GM23338 (cell line): ENCODE results near the gene PML. TPM values are rescaled to one million over a fixed set of nuclear protein-coding genes. Genes with fewer than 3 reads are reported as not detected.

Source experiments
- ATAC-seq: fragments of 200-7000 bp; cut with Tn5 transposase; 3 replicates; pipeline ENCODE4 v1.9.1; 2020
- DNase-seq: peaks from one replicate; pipeline ENCODE4 v3.0.0-alpha.2; 2015; ENCODE audit warnings: low spot score
- H2AFZ ChIP-seq: fragments of 200-600 bp; sonication (generic); 2 replicates; pipeline ENCODE4 v1.8.0; 2016; ENCODE audit warnings: antibody characterized with exemption, mild to moderate bottlenecking, moderate library complexity
- H3F3A ChIP-seq: fragments of 200-600 bp; sonication (generic); replicated peaks from 2 replicates; pipeline ENCODE4 v1.8.0; 2017; ENCODE audit warnings: antibody characterized with exemption, mixed run types, low read depth
- H3K27ac ChIP-seq: fragments of 200-600 bp; sonication (generic); 2 replicates; pipeline ENCODE4 v1.6.1; 2016; ENCODE audit warnings: low read depth
- H3K27me3 ChIP-seq: fragments of 200-600 bp; sonication (generic); 2 replicates; pipeline ENCODE4 v1.8.0; 2016; ENCODE audit warnings: mild to moderate bottlenecking, mixed run types, moderate library complexity; ENCODE audit not compliant: insufficient read depth
- H3K36me3 ChIP-seq: fragments of 200-600 bp; sonication (generic); 2 replicates; pipeline ENCODE4 v1.8.0; 2016; ENCODE audit warnings: mild to moderate bottlenecking; ENCODE audit not compliant: insufficient read depth
- H3K4me1 ChIP-seq: fragments of 200-600 bp; sonication (generic); 2 replicates; pipeline ENCODE4 v1.8.0; 2016; ENCODE audit warnings: mild to moderate bottlenecking, moderate library complexity; ENCODE audit not compliant: insufficient read depth
- H3K4me2 ChIP-seq: fragments of 200-600 bp; sonication (generic); 2 replicates; pipeline ENCODE4 v1.7.1; 2017; ENCODE audit warnings: mixed run types
- H3K4me3 ChIP-seq: fragments of 200-600 bp; sonication (generic); 2 replicates; pipeline ENCODE4 v1.6.1; 2016; ENCODE audit warnings: mixed run types
- H3K79me2 ChIP-seq: fragments of 200-600 bp; sonication (generic); replicated peaks from 2 replicates; pipeline ENCODE4 v1.8.0; 2017; ENCODE audit warnings: mild to moderate bottlenecking; ENCODE audit not compliant: insufficient read depth
- H3K9me2 ChIP-seq: fragments of 200-600 bp; sonication (generic); 2 replicates; pipeline ENCODE4 v1.8.0; 2017; ENCODE audit not compliant: insufficient read depth
- H4K20me1 ChIP-seq: fragments of 200-600 bp; sonication (generic); replicated peaks from 2 replicates; pipeline ENCODE4 v1.8.0; 2017; ENCODE audit warnings: mild to moderate bottlenecking; ENCODE audit not compliant: insufficient read depth
- H3K27ac Mint-ChIP-seq: 2 replicates; pipeline ENCODE4 v1.8.0; 2020; ENCODE audit warnings: inconsistent platforms, mild to moderate bottlenecking, moderate library complexity, mixed read lengths
- H3K27me3 Mint-ChIP-seq: 3 replicates; pipeline ENCODE4 v1.8.0; 2022; ENCODE audit warnings: low read depth, mild to moderate bottlenecking, moderate library complexity, mixed read lengths, inconsistent platforms; ENCODE audit not compliant: insufficient read depth, poor library complexity
- H3K36me3 Mint-ChIP-seq: 3 replicates; pipeline ENCODE4 v1.8.0; 2021; ENCODE audit warnings: low read depth, mild to moderate bottlenecking, inconsistent platforms, moderate library complexity, mixed read lengths
- H3K4me1 Mint-ChIP-seq: 3 replicates; pipeline ENCODE4 v1.8.0; 2020; ENCODE audit warnings: mild to moderate bottlenecking, inconsistent platforms, mixed read lengths
- H3K4me3 Mint-ChIP-seq: 3 replicates; pipeline ENCODE4 v1.8.0; 2021; ENCODE audit warnings: moderate library complexity, mild to moderate bottlenecking, inconsistent platforms, mixed read lengths
- H3K9me3 Mint-ChIP-seq: 3 replicates; pipeline ENCODE4 v1.8.0; 2020; ENCODE audit warnings: moderate library complexity, mild to moderate bottlenecking, inconsistent platforms, mixed read lengths
- CREB1 ChIP-seq: fragments of 250-450 bp; sonication (Bioruptor Pico); IDR thresholded peaks from 2 replicates; pipeline ENCODE4 v1.5.0; 2020; ENCODE audit warnings: low read depth, mild to moderate bottlenecking, moderate library complexity
- CTCF ChIP-seq, 2 experiments: fragments of 200-600 bp in 1 of 2; sonication (generic) in 1 of 2; conservative IDR thresholded peaks; 2 replicates each; pipeline versions ENCODE4 v1.5.1 to v1.6.1; 2016 to 2017; ENCODE audit warnings: antibody characterized with exemption in 2 of 2, low read depth in 2 of 2, mild to moderate bottlenecking in 2 of 2, moderate library complexity in 1 of 2
- EZH2 ChIP-seq: fragments of 200-600 bp; sonication (generic); IDR thresholded peaks from one replicate; pipeline ENCODE4 v1.8.0; 2017; ENCODE audit warnings: antibody characterized with exemption, mild to moderate bottlenecking, low read depth; ENCODE audit not compliant: unreplicated experiment
- EZH2phosphoT487 ChIP-seq: fragments of 200-600 bp; sonication (generic); IDR thresholded peaks from one replicate; pipeline ENCODE4 v1.8.1; 2018; ENCODE audit warnings: antibody characterized with exemption; ENCODE audit not compliant: unreplicated experiment
- JUNB ChIP-seq: IDR thresholded peaks from one replicate; pipeline ENCODE4 v1.6.1; 2016; ENCODE audit warnings: antibody characterized with exemption; ENCODE audit not compliant: unreplicated experiment
- NANOG ChIP-seq: IDR thresholded peaks from 2 replicates; pipeline ENCODE4 v1.6.1; 2016; ENCODE audit warnings: antibody characterized with exemption, borderline replicate concordance
- POLR2AphosphoS5 ChIP-seq: IDR thresholded peaks from 2 replicates; pipeline ENCODE4 v1.6.1; 2016; ENCODE audit warnings: antibody characterized with exemption, low read depth
- REST ChIP-seq: IDR thresholded peaks from one replicate; pipeline ENCODE4 v1.6.1; 2018; ENCODE audit warnings: antibody characterized with exemption; ENCODE audit not compliant: unreplicated experiment
- STAT1 ChIP-seq: IDR thresholded peaks from one replicate; pipeline ENCODE4 v1.6.1; 2016; ENCODE audit warnings: antibody characterized with exemption; ENCODE audit not compliant: unreplicated experiment
- ZNF114 ChIP-seq: fragments of 250-450 bp; sonication (Bioruptor Pico); IDR thresholded peaks from 2 replicates; pipeline ENCODE4 v1.5.0; 2020; ENCODE audit warnings: mild to moderate bottlenecking, moderate library complexity
- ZNF331 ChIP-seq: fragments of 250-450 bp; sonication (Bioruptor Pico); IDR thresholded peaks from 2 replicates; pipeline ENCODE4 v1.5.0; 2020; ENCODE audit warnings: low read depth, mild to moderate bottlenecking, moderate library complexity
- ZNF462 ChIP-seq: fragments of 250-450 bp; sonication (Bioruptor Pico); IDR thresholded peaks from 2 replicates; pipeline ENCODE4 v1.5.0; 2020; ENCODE audit warnings: mild to moderate bottlenecking, moderate library complexity
- polyA plus RNA-seq: library from polyadenylated mRNA; unstranded; fragments of >200 nt; fragmentation: Nextera tagmentation; extraction: Ambion mirVana; gene quantifications from 2 replicates; pipeline ENCODE4 v1.2.1, GENCODE V29; 2016
- total RNA-seq: library from RNA; depleted of rRNA; stranded (reverse); fragments of >200 nt; shearing (Covaris generic); gene quantifications from 2 replicates; pipeline ENCODE4 v1.2.3, GENCODE V29; 2014
- TF ChIP-seq, protein P1 (sequence below): IDR thresholded peaks from 2 replicates; pipeline ENCODE4 v1.6.1; 2016; ENCODE audit warnings: antibody characterized with exemption

PML gene
- total and polyA plus RNA-seq, 2 experiments from 2014 or later = 19.0 to 73.1 TPM

DNA sequence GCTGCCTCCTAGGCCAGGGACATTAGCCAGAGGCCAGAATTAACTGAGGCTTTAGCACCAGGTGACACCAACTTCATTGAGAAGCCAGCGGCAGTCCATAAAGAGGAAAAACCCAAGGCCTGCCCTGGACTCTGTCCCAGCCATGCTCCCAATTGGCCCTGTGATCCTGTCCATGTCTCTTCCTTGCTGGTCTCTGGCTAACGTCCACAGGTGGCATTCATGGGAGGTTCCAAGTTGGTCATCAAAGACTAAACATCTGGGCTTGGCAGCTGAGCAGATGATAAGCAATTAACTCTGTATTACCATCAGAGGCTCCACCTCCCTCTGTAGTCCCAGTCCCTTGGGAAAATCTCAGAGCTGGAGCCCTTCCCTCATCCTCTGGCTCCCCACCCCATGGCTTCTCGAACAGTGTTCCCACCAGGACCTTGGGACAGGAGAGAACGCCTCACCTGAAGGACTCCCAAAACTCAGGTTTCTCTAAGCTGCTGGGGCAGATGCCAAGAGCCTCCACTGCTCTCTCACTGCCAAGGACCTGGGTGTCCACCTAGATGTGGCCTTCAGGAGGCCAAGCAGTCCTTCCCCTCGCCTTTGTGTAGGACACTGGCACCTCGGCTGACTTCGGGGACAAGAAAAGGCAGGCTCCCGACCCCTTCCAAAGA lies 47.4 kb downstream of the PML start:
- no peak overlapping the region for H3K27ac Mint-ChIP-seq
- Histone ChIP-seq H4K20me1 (no peaks in the 10 kb centered on the region; the same call in 1 of the 2 replicates), H3K4me3 (no peak overlapping the region), H3K79me2 (no peaks in the 10 kb centered on the region), H3K36me3 (no peaks in the 10 kb centered on the region), H3K27me3 (no peaks in the 10 kb centered on the region), H3K9me2 (no peaks in the 10 kb centered on the region), H3K4me2 (no peak overlapping the region), H3K4me1 (peaks cover 14% of the 10 kb centered on the region), H3F3A (no peaks in the 10 kb centered on the region), H3K27ac (no peak overlapping the region), H2AFZ (no peak overlapping the region)
- no peak for DNase-seq
- no peak for ATAC-seq
- H3K27me3 Mint-ChIP-seq = peaks cover 24% of the 10 kb centered on the region
- no peaks in the 10 kb centered on the region; the same call in 2 of the 3 replicates for H3K9me3 Mint-ChIP-seq
- TF ChIP-seq EZH2phosphoT487 (no peak), STAT1 (no peak), JUNB (no peak), ZNF462 (CRISPR knock-in tag) (no peak), EZH2 (no peak), ZNF114 (CRISPR knock-in tag) (no peak), POLR2AphosphoS5 (no peak), ZNF331 (CRISPR knock-in tag) (no peak), NANOG (no peak), CTCF (conservative IDR thresholded peaks at IDR 0.05; ENCODE audit: low read depth in 2 of 2) (no peak), REST (no peak), CREB1 (CRISPR knock-in tag) (no peak)
- TF ChIP-seq, protein P1, sequence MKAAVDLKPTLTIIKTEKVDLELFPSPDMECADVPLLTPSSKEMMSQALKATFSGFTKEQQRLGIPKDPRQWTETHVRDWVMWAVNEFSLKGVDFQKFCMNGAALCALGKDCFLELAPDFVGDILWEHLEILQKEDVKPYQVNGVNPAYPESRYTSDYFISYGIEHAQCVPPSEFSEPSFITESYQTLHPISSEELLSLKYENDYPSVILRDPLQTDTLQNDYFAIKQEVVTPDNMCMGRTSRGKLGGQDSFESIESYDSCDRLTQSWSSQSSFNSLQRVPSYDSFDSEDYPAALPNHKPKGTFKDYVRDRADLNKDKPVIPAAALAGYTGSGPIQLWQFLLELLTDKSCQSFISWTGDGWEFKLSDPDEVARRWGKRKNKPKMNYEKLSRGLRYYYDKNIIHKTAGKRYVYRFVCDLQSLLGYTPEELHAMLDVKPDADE = no peak
- no peaks in the 10 kb centered on the region for H3K36me3 Mint-ChIP-seq
- H3K4me3 Mint-ChIP-seq = no peak overlapping the region
- peaks cover 28% of the 10 kb centered on the region for H3K4me1 Mint-ChIP-seq
